Bronchial smooth muscle cell (primary cell): ENCODE measurements around the gene PGA3. TPM values are rescaled to one million over a fixed set of nuclear protein-coding genes. Genes with fewer than 3 reads are reported as not detected.

ENCODE experiments used
- total RNA-seq: library from RNA; depleted of rRNA; stranded (reverse); fragments of >200 nt; gene quantifications from 2 replicates; pipeline ENCODE4 v1.2.1, GENCODE V29; 2014

PGA3 gene
- total RNA-seq, result 1.6 and 3.9 TPM in 2 replicates

GRCh38 chr11:61202950-61203746, at the start of gene PGA3:
TSS of gene PGA3 (plus strand) at chr11:61203515. CDS start at chr11:61203565, 50 bp downstream.

GRCh38 chr11:61161190-61162091, 41.9 kb upstream of the PGA3 start, which contains the start of gene VPS37C:
TSS of gene VPS37C (minus strand) at chr11:61161426. CDS start at chr11:61138829, 22,597 bp downstream.

DNA sequence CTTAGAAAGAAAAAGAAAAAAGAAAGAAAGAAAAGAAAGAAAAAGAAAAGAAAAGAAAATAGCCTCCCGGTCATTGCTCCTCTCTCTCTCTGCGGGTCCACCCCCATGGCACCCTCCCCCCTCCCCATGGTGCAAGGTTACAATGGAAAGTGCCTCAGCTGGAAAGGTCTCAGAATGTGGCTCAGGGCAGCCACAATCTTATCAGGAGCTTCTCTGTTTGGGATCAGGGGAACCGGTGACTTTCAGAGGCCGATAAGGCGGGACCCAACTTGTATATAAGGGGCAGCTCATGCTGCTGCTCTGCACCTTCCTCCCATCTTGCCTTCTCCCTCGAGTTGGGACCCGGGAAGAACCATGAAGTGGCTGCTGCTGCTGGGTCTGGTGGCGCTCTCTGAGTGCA, 18.7 kb downstream of the PGA3 start, which contains the start of gene PGA4:
PGA4 (plus strand) TSS at position 301 of the 400 bp plus-strand sequence; CDS start at position 355, 54 bp downstream.

GRCh38 chr11:61240875-61241274, 37.6 kb downstream of the PGA3 start, which contains the start of gene PGA5:
TSS of gene PGA5 (plus strand) at chr11:61241175. CDS start at chr11:61241227, 52 bp downstream.

Other genes with a start within 250 kb of the PGA3 start
- not detected in 2 replicates for gene CD6, start 231.8 kb upstream of the PGA3 start, total RNA-seq
- not detected in 2 replicates for gene CD5, start 101.0 kb upstream of the PGA3 start, total RNA-seq
- gene VPS37C, start 42.1 kb upstream of the PGA3 start, total RNA-seq, result 5.4 and 5.8 TPM in 2 replicates
- 0.32 and 2.1 TPM in 2 replicates for gene PGA4, start 18.8 kb downstream of the PGA3 start, total RNA-seq
- 0.32 and 2.1 TPM in 2 replicates for gene PGA5, start 37.7 kb downstream of the PGA3 start, total RNA-seq
- gene VWCE, start 91.8 kb downstream of the PGA3 start, total RNA-seq, result 3.6 and 14.9 TPM in 2 replicates
- gene DDB1, start 129.6 kb downstream of the PGA3 start, total RNA-seq, result 338 and 459 TPM in 2 replicates
- 20.1 and 20.5 TPM in 2 replicates for gene TKFC, start 129.7 kb downstream of the PGA3 start, total RNA-seq
- gene CYB561A3, start 158.4 kb downstream of the PGA3 start, total RNA-seq, result 47.0 and 86.6 TPM in 2 replicates
- gene TMEM138, start 158.9 kb downstream of the PGA3 start, total RNA-seq, result 11.2 and 16.7 TPM in 2 replicates
- gene TMEM216, start 189.1 kb downstream of the PGA3 start, total RNA-seq, result 6.6 and 11.4 TPM in 2 replicates
- gene CPSF7, start 226.5 kb downstream of the PGA3 start, total RNA-seq, result 9.1 and 12.2 TPM in 2 replicates
- 33.8 and 42.6 TPM in 2 replicates for gene SDHAF2, start 226.6 kb downstream of the PGA3 start, total RNA-seq